ENCODE results near the gene NINJ2. TPM values are rescaled to one million over a fixed set of nuclear protein-coding genes. Genes with fewer than 3 reads are reported as not detected.

The NINJ2 gene, protein sequence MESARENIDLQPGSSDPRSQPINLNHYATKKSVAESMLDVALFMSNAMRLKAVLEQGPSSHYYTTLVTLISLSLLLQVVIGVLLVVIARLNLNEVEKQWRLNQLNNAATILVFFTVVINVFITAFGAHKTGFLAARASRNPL
- 0.63 TPM for total RNA-seq

DNA sequence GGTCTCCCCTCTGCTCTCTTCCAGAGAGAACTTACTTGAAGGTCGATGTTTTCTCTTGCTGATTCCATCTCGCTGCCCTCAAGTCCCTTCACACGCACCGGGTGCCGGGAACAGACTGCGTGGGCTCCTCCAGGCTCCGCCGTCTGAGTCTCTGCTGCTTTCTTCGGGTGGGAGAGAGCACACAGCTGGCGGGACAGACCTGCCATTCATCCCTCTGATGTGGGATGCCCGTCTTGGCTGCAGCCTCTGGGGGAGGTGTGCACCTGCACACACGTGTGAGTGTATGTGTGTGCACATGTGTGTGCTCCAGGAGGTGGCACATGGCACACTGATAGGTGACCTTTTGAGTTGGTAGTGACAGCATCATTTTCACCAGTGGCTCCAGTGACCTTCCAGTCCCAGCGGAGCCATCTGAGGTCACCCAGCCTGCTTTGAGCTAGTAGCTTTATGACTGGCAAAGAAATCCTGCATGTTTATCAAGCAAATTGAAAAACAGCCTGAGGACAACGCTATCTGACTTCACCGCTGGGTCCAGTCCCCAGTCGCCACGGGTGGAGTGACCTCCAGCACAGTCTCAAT is at the start of gene NINJ2:
Gene NINJ2, minus strand, starts transcription at position 153 of the 579 bp plus-strand sequence. Its CDS starts 85 bp downstream, at position 68.

Small RNA genes lying within 50 kb of the gene (small RNA-seq; reads per million reads assigned to genes)
- not detected for gene RNU7-103P (ENCODE audit: low replicate concordance)

Other genes starting within 250 kb of the NINJ2 start
- 4.7 TPM for gene B4GALNT3, start 203.5 kb downstream of the NINJ2 start, total RNA-seq
- gene WNK1, start 89.1 kb upstream of the NINJ2 start, total RNA-seq, result 223 TPM